Neural progenitor cell (in vitro differentiated cells): ENCODE results near the gene AKR1C1. TPM values are rescaled to one million over a fixed set of nuclear protein-coding genes. Genes with fewer than 3 reads are reported as not detected.
"Not testable (repeated sequence)": the region's sequence is repeated elsewhere in the genome, so short reads cannot be mapped to it uniquely, and the experiment has no call there.

ENCODE experiments used
- DNase-seq: peaks from one replicate; pipeline ENCODE4 v3.0.0-alpha.2; 2016; ENCODE audit warnings: low spot score
- H2AFZ ChIP-seq: fragments of 200-600 bp; sonication (generic); replicated peaks from 2 replicates; pipeline ENCODE4 v1.6.1; 2016; ENCODE audit warnings: antibody characterized with exemption
- H3F3A ChIP-seq: fragments of 200-600 bp; sonication (generic); 2 replicates; pipeline ENCODE4 v1.6.1; 2016; ENCODE audit warnings: antibody characterized with exemption, low read depth
- H3K27ac ChIP-seq: fragments of 200-600 bp; sonication (generic); 2 replicates; pipeline ENCODE4 v1.5.1; 2016; ENCODE audit warnings: mild to moderate bottlenecking
- H3K27me3 ChIP-seq: fragments of 200-600 bp; sonication (generic); 2 replicates; pipeline ENCODE4 v1.6.1; 2016; ENCODE audit warnings: mild to moderate bottlenecking, moderate library complexity
- H3K36me3 ChIP-seq: fragments of 200-600 bp; sonication (generic); 2 replicates; pipeline ENCODE4 v1.5.1; 2016
- H3K4me1 ChIP-seq: fragments of 200-600 bp; sonication (generic); 2 replicates; pipeline ENCODE4 v1.6.1; 2016; ENCODE audit warnings: mixed run types
- H3K4me2 ChIP-seq: fragments of 200-600 bp; sonication (generic); 2 replicates; pipeline ENCODE4 v1.6.1; 2016
- H3K4me3 ChIP-seq: fragments of 200-600 bp; sonication (generic); 2 replicates; pipeline ENCODE4 v1.5.1; 2016
- H3K79me2 ChIP-seq: fragments of 200-600 bp; sonication (generic); 2 replicates; pipeline ENCODE4 v1.6.1; 2016; ENCODE audit warnings: low read depth
- H3K9ac ChIP-seq: fragments of 200-600 bp; sonication (generic); 2 replicates; pipeline ENCODE4 v1.6.1; 2016
- H3K9me3 ChIP-seq: fragments of 200-600 bp; sonication (generic); 2 replicates; pipeline ENCODE4 v1.5.1; 2016; ENCODE audit warnings: low read depth
- H4K20me1 ChIP-seq: fragments of 200-600 bp; sonication (generic); 2 replicates; pipeline ENCODE4 v1.6.1; 2016; ENCODE audit warnings: low read depth
- H3K27ac Mint-ChIP-seq: 3 replicates; pipeline ENCODE4 v1.8.0; 2021; ENCODE audit warnings: mixed read lengths
- H3K27me3 Mint-ChIP-seq: 2 replicates; pipeline ENCODE4 v1.8.0; 2022; ENCODE audit warnings: low read depth, mild to moderate bottlenecking, inconsistent platforms, moderate library complexity, mixed read lengths; ENCODE audit not compliant: insufficient read depth
- H3K36me3 Mint-ChIP-seq: 3 replicates; pipeline ENCODE4 v1.8.0; 2021; ENCODE audit warnings: mixed read lengths
- H3K4me1 Mint-ChIP-seq: 3 replicates; pipeline ENCODE4 v1.8.0; 2021; ENCODE audit warnings: mixed read lengths
- H3K4me3 Mint-ChIP-seq: 3 replicates; pipeline ENCODE4 v1.8.0; 2021; ENCODE audit warnings: mild to moderate bottlenecking, moderate library complexity, mixed read lengths
- H3K9me3 Mint-ChIP-seq: 3 replicates; pipeline ENCODE4 v1.8.0; 2020; ENCODE audit warnings: mixed read lengths
- CTCF ChIP-seq: fragments of 200-600 bp; sonication (generic); IDR thresholded peaks from 2 replicates; pipeline ENCODE4 v1.5.1; 2017; ENCODE audit warnings: antibody characterized with exemption, mild to moderate bottlenecking
- EZH2 ChIP-seq: fragments of 200-600 bp; sonication (generic); IDR thresholded peaks from 2 replicates; pipeline ENCODE4 v1.6.1; 2017; ENCODE audit warnings: antibody characterized with exemption, mild to moderate bottlenecking, moderate library complexity
- EZH2phosphoT487 ChIP-seq: fragments of 200-600 bp; sonication (generic); IDR thresholded peaks from 2 replicates; pipeline ENCODE4 v1.6.1; 2017; ENCODE audit warnings: antibody characterized with exemption
- total RNA-seq: library from RNA; depleted of rRNA; stranded (reverse); fragments of >200 nt; gene quantifications from 2 replicates; pipeline ENCODE4 v1.2.3, GENCODE V29; 2015; ENCODE audit warnings: low replicate concordance

The AKR1C1 gene
- total RNA-seq, 1 donor from 2014 or later = 2.9 TPM

- not testable (repeated sequence) for H3K27ac Mint-ChIP-seq, H3K4me2 ChIP-seq, H2AFZ ChIP-seq, H3F3A ChIP-seq, H3K4me3 ChIP-seq, H3K27me3 ChIP-seq, DNase-seq, H3K27me3 Mint-ChIP-seq, H3K4me1 ChIP-seq, H3K9ac ChIP-seq, H3K4me3 Mint-ChIP-seq, H3K79me2 ChIP-seq, H4K20me1 ChIP-seq, H3K9me3 ChIP-seq, H3K4me1 Mint-ChIP-seq, H3K36me3 ChIP-seq, H3K27ac ChIP-seq, H3K9me3 Mint-ChIP-seq, H3K36me3 Mint-ChIP-seq
Measured at GRCh38 chr10:4974400-4974799, 11.2 kb downstream of the AKR1C1 start.

- Histone ChIP-seq H4K20me1 (no peaks in the 10 kb centered on the region), H3K79me2 (no peaks in the 10 kb centered on the region), H3K4me3 (no peak overlapping the region), H3K36me3 (no peaks in the 10 kb centered on the region), H3K27me3 (no peaks in the 10 kb centered on the region), H3K9ac (no peak overlapping the region), H3K4me2 (no peak overlapping the region), H2AFZ (no peak overlapping the region), H3K9me3 (no peaks in the 10 kb centered on the region), H3F3A (no peaks in the 10 kb centered on the region), H3K4me1 (no peaks in the 10 kb centered on the region), H3K27ac (no peak overlapping the region)
- TF ChIP-seq EZH2phosphoT487 (no peak), CTCF (no peak), EZH2 (no peak)
- H3K9me3 Mint-ChIP-seq = peaks cover 3% of the 10 kb centered on the region
- H3K27ac Mint-ChIP-seq = no peak overlapping the region
- DNase-seq = no peak
- H3K4me1 Mint-ChIP-seq = peaks cover 5% of the 10 kb centered on the region
- no peaks in the 10 kb centered on the region for H3K27me3 Mint-ChIP-seq
- no peaks in the 10 kb centered on the region for H3K36me3 Mint-ChIP-seq
- H3K4me3 Mint-ChIP-seq = no peak overlapping the region
Measured at GRCh38 chr10:4977025-4977424, 13.8 kb downstream of the AKR1C1 start.

- H3K4me1 Mint-ChIP-seq = peaks cover 6% of the 10 kb centered on the region
- H3K27ac Mint-ChIP-seq = no peak overlapping the region
- DNase-seq = no peak
- H3K36me3 Mint-ChIP-seq = no peaks in the 10 kb centered on the region
- H4K20me1 ChIP-seq = no peaks in the 10 kb centered on the region
- H2AFZ ChIP-seq = no peak overlapping the region
- H3K4me3 ChIP-seq = no peak overlapping the region
- no peaks in the 10 kb centered on the region for H3K27me3 Mint-ChIP-seq
- H3K79me2 ChIP-seq = no peaks in the 10 kb centered on the region
- H3K4me2 ChIP-seq = no peak overlapping the region
- H3K27me3 ChIP-seq = no peaks in the 10 kb centered on the region
- H3K4me3 Mint-ChIP-seq = no peak overlapping the region
- H3K9me3 Mint-ChIP-seq = peaks cover 4% of the 10 kb centered on the region
- H3K9ac ChIP-seq = no peak overlapping the region
- no peaks in the 10 kb centered on the region for H3K9me3 ChIP-seq
- H3K27ac ChIP-seq = no peak overlapping the region
- H3K4me1 ChIP-seq = no peaks in the 10 kb centered on the region
- H3F3A ChIP-seq = no peaks in the 10 kb centered on the region
- no peak for TF ChIP-seq EZH2phosphoT487
- TF ChIP-seq CTCF = no peak
- no peak for TF ChIP-seq EZH2
- H3K36me3 ChIP-seq = no peaks in the 10 kb centered on the region
Measured at GRCh38 chr10:4978870-4979269, 15.7 kb downstream of the AKR1C1 start.

- H3K4me3 ChIP-seq = no peak overlapping the region
- H3K27ac ChIP-seq = no peak overlapping the region
- H3K9ac ChIP-seq = no peak overlapping the region
- H4K20me1 ChIP-seq = no peaks in the 10 kb centered on the region
- H3K4me3 Mint-ChIP-seq = no peak overlapping the region
- H3K9me3 ChIP-seq = no peaks in the 10 kb centered on the region
- H3K27me3 Mint-ChIP-seq = no peaks in the 10 kb centered on the region
- H3K4me1 ChIP-seq = no peaks in the 10 kb centered on the region
- H3K4me1 Mint-ChIP-seq = peaks cover 6% of the 10 kb centered on the region
- H3K27ac Mint-ChIP-seq = no peak overlapping the region
- TF ChIP-seq EZH2 (no peak), CTCF (no peak), EZH2phosphoT487 (no peak)
- DNase-seq = no peak
- H3K36me3 Mint-ChIP-seq = no peaks in the 10 kb centered on the region
- no peaks in the 10 kb centered on the region for H3K79me2 ChIP-seq
- H2AFZ ChIP-seq = no peak overlapping the region
- no peaks in the 10 kb centered on the region for H3K36me3 ChIP-seq
- peaks cover 4% of the 10 kb centered on the region for H3K9me3 Mint-ChIP-seq
- H3K27me3 ChIP-seq = no peaks in the 10 kb centered on the region
- no peak overlapping the region for H3K4me2 ChIP-seq
- H3F3A ChIP-seq = no peaks in the 10 kb centered on the region
Measured at GRCh38 chr10:4980793-4981192, 17.6 kb downstream of the AKR1C1 start.
